Epithelial cell of proximal tubule (primary cell): ENCODE results near the gene RGP1. TPM values are rescaled to one million over a fixed set of nuclear protein-coding genes. Genes with fewer than 3 reads are reported as not detected.
A peak's percentile ranks its signal among the peaks of the same experiment; 100 is the strongest.

ENCODE experiments used
- DNase-seq: peaks from one replicate; pipeline ENCODE4 v3.0.0-alpha.2; 2011; ENCODE audit warnings: low read depth
- H3K4me3 ChIP-seq: 2 replicates; pipeline ENCODE4 v1.5.1; 2011; ENCODE audit warnings: low read depth, mild to moderate bottlenecking, low read length
- CTCF ChIP-seq: conservative IDR thresholded peaks from 2 replicates; pipeline ENCODE4 v1.5.1; 2012; ENCODE audit warnings: low read depth, mild to moderate bottlenecking, low read length
- total RNA-seq: library from RNA; depleted of rRNA; stranded (reverse); fragments of >200 nt; gene quantifications from 2 replicates; pipeline ENCODE4 v1.2.3, GENCODE V29; 2015

Gene RGP1
- total RNA-seq, 1 donor from 2014 or later = 14.9 TPM

- TF ChIP-seq CTCF = no peak
Observed at GRCh38 chr9:35719546-35719945, 29.5 kb upstream of the RGP1 start.

DNA sequence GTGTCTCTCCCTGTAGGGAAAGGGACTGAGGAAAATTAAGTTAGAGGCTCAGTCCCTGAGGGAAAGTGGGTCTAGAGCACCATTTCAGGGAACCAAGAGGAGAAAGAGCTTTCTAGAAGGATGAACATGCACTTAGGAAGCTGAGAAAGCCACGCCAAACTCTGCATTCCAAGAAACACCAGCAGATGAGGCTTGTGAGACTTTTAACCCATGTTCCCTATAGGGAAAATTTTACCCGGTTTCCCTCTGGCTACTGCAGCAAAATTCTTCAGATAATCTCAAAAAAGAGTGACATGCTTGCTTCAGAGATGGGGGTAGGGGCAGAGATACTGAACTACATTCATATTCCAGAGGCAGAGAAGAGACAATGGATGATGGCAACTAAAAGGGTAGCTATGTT, 25.7 kb upstream of the RGP1 start:
- no peak overlapping the region for H3K4me3 ChIP-seq
- no peak for DNase-seq
- TF ChIP-seq CTCF = no peak

More at GRCh38 chr9:35719546-35719945, 29.5 kb upstream of the RGP1 start:
- H3K4me3 ChIP-seq = no peak overlapping the region
- DNase-seq = no peak

DNA sequence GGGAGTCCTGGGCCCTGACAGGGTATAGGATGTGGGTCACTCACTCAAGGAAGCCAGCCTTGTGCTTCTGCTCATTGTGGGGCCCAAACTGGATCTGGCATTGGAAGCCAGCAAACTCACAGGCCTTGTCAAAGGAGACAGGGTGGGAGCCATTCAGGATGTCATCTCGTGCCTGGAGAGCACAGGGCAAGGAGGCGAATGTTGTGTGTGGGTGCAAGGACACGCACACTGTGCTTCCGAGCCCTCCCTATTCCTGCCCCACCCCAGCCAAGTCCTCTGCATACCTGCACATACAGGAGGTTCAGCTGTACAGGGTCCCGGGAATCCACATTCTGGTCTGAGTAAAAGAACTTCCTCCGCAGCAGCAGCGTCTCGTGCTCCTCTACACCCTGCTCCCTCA, 25.2 kb upstream of the RGP1 start:
- no peak for DNase-seq
- TF ChIP-seq CTCF = no peak
- H3K4me3 ChIP-seq = no peak overlapping the region

DNA sequence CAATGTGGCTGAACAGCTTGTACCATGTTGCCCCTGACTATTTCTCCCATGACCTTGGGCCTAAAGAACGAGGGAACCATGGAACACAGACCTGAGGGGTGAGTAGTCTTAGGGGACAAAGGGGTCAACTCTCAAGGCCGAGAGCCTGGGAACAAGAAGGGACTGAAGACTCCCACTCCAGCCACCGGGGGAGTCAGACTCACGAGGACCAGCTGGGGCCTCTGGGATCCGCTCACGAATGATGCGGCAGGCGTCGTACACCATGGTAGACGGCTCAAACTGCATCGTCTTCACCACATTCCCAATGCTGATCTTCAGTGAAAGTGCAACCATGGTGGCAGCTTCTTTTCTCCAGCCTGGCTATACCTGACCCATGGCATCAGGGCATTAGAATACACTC, 23.7 kb upstream of the RGP1 start:
- DNase-seq = no peak
- no peak overlapping the region for H3K4me3 ChIP-seq
- TF ChIP-seq CTCF = no peak

DNA sequence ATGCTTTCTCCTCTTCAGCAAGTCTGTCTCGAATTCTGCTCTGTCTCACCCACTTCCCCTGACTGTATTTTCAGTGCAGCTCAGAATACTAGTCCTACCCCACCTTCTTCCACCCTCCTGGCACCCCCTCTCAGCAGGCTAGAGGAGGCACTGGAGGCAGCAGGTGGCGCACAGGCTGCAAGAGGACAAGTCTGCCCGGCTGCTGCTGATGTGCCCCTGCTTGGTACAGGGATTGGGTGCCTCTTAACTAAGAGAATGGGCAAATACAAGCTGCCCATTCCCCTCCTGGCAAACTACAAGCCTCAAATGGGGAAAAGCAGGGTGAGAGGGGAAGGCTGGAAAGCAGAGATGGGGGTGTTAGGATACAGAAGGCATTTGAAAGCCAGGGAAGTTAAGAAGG, 22.2 kb upstream of the RGP1 start:
- H3K4me3 ChIP-seq = no peak overlapping the region
- TF ChIP-seq CTCF = peak; percentile 51
- no peak for DNase-seq

GRCh38 chr9:35727676-35728040, 21.4 kb upstream of the RGP1 start:
- DNase-seq = no peak
- H3K4me3 ChIP-seq = peak overlapping the region; percentile 94
- TF ChIP-seq CTCF = no peak

DNA sequence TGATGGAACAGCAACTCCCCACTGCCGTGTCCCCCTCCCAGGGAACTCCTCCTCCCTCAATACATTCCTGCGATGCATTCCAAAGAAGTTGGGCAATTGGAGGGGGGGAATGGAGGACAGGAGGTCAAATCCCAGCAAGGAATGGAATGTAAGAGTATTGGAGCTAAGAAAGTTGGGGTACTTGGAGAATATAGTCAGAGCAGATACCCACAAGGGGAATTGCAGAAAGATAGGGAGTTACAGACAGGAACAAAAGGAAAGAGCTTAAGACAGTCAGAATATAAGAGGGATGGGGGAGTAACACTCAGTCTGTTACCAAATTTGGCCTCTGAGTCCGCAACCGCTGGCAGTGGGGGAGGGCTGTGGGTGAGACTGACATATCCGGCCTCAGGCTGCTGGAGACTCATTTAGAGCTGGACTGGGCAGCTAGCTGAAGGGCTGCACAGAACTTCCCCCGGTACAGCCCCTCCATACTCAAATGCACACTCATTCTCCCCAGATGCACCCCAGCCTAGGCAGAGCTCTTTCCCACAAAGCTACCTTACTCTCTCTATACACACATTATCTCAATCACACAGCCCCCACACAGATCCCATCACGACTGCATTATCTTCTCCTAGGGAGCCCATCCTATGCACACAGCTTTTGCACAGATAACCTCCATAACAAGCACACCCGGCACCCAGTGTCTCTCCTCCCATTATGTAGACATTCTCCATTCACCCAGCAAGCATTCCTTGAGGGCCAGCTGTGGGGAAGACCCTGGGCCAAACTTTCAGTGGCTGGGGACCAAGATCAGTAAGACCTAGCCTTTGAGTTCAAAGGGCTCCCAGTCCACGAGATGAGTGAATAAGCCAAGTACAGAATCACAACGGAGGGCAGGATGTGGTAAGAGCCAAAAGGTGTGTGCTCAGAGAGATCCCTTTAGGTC, 20.8 kb upstream of the RGP1 start:
- DNase-seq = peak; percentile 84
- peak overlapping the region; percentile 94 for H3K4me3 ChIP-seq
- no peak for TF ChIP-seq CTCF
